GM19193 (cell line): ENCODE measurements around the gene KDM1B.

Source experiments
- POLR2A ChIP-seq: IDR thresholded peaks from 4 replicates; pipeline ENCODE4 v1.6.1; 2011; ENCODE audit not compliant: insufficient read depth, insufficient read length; ENCODE audit errors: extremely low read depth

Gene KDM1B

DNA sequence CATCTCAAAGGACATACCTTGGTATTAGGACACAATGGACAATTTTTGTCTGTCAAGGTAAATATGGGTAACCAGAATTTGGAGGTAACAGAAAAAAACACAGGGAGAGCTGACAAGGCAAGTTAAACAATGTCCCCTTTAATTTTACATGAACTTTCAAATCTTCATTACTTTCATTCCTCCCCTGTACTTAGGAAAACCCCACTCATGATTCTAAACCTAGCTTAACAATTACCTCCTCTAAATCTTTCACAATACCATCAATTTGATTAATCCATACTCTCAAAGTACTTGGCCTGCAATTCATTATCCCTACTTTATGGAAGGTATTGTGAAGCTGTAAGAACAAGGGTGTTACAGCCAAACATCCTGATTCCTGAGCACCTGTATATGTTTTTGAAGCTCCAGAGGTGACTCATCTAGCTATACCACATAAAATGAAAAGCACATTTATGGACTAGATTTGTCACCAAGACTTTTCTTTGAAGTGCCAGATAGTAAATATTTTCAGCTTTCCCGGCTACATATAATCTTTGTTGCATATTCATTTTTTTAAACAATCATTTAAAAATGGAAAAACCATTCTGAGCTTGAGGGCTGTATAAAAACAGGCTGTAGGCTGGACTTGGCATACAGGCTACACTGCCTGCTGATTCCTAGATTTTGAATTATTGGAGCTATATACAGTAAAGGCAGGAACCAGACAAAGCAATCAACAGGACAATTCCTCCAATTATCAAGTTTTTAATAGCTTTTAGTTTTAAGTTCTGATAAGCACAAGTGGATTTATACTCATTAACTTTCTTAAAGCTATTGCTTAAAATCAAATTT lies 86.2 kb downstream of the KDM1B start:
- TF ChIP-seq POLR2A, result no peak

GRCh38 chr6:18242062-18242851 lies 87.0 kb downstream of the KDM1B start:
- TF ChIP-seq POLR2A, result no peak

DNA sequence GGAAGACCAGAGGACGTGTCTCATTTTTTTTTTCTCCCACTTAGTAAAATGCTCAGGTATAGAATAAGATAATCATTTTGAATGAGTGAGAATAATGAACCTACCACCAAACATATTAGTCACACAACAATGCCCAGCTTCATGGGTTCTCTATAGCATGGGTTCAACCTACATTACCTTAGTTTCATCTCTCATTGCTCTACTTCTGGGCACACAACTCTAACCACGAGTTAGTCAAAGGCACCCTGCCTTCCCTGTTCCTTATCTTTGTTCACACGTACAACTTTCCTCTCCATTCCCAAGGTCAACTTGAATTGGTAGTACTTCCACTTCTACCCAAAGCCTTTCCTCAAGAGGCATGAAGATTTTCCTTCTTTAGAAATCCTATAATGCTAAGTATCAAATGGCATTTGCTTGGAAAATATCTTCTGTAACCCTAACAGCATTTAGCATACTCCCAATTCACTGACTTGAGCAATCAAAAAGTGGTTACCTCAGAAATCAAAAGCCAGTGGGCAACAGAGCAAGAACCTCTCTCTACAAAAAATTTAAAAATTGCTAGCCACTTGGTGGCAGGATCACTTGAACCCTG lies 88.2 kb downstream of the KDM1B start:
- TF ChIP-seq POLR2A, result no peak

GRCh38 chr6:18244251-18244650 lies 89.0 kb downstream of the KDM1B start:
- TF ChIP-seq POLR2A, result no peak

- TF ChIP-seq POLR2A, result no peak
Measured at GRCh38 chr6:18245079-18245478, 89.9 kb downstream of the KDM1B start.

GRCh38 chr6:18245642-18246041 lies 90.4 kb downstream of the KDM1B start:
- no peak for TF ChIP-seq POLR2A

DNA sequence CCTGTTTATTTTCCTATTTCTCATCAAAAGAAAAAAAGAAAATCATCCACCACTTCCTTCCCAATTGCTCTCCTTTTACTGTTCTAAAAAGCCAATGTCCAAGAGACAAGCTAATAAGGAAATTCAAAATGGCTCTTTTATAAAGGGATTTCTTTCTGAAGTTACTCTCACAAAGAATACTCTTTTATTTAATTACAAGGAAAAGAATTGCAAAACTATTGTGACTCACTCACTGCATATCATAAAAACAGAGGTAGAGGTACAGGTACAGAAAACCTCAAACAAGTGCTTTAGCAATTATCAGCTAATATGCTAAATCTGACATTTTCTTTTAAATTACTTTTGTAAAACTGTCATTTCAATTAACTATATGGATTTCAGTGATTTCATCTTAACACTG lies 91.0 kb downstream of the KDM1B start:
- TF ChIP-seq POLR2A, result no peak

- TF ChIP-seq POLR2A, result no peak
Measured at GRCh38 chr6:18247002-18247401, 91.8 kb downstream of the KDM1B start.

GRCh38 chr6:18248698-18249097 lies 93.5 kb downstream of the KDM1B start:
- no peak for TF ChIP-seq POLR2A

GRCh38 chr6:18249271-18249670 lies 94.0 kb downstream of the KDM1B start:
- TF ChIP-seq POLR2A, result no peak

GRCh38 chr6:18253635-18254034 lies 98.4 kb downstream of the KDM1B start:
- TF ChIP-seq POLR2A, result no peak

DNA sequence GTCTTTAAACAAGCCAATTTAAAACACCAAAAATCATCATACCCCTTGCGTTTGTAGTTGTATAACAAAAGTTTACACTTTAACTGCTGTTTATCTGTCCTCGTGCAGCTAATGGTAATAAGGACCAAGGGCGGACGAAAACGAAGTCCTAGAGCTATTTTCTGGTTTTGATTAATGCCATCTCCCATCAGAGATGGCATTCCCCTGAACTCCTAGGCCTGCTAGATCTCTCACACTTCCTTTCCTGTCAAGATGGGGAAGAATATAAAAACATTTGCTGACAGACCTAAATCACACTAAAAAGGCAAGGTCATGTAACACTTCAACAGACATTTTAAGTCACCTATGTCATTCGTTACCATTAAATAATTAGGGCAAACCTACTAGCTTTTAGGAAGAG lies 99.6 kb downstream of the KDM1B start:
- TF ChIP-seq POLR2A, result no peak

- no peak for TF ChIP-seq POLR2A
Measured at GRCh38 chr6:18259675-18260447, 104.6 kb downstream of the KDM1B start.

DNA sequence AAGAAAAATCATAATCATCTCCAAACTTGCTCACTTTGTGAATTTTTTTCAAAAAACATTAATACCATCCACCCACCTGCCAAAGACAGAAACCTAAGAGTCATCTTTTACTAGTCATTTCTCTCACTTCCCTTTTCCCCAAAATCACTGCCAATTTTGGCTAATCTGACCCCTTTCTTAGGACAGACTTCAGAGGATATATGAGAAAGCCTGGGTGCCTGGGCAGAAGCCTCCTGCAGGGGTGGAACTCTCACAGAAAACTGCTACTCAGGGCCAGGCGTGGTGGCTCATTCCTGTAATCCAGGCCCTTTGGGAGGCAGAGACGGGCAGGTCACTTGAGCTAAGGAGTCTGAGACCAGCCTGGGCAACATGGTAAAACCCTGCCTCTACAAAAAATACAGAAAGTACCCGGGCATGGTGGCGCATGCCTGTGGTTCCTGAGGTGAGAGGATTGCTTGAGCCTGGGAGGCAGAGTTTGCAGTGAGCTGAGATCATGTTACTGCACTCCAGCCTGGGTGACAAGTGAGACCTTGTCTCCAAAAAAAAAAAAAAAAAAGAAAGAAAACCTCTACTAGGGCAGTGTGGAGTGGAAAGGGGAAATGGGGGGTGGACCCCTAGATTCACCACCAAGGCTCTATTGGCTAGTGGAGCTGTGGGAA lies 105.4 kb downstream of the KDM1B start:
- no peak for TF ChIP-seq POLR2A
